ENCODE data around the gene CYREN.

The CYREN gene

DNA sequence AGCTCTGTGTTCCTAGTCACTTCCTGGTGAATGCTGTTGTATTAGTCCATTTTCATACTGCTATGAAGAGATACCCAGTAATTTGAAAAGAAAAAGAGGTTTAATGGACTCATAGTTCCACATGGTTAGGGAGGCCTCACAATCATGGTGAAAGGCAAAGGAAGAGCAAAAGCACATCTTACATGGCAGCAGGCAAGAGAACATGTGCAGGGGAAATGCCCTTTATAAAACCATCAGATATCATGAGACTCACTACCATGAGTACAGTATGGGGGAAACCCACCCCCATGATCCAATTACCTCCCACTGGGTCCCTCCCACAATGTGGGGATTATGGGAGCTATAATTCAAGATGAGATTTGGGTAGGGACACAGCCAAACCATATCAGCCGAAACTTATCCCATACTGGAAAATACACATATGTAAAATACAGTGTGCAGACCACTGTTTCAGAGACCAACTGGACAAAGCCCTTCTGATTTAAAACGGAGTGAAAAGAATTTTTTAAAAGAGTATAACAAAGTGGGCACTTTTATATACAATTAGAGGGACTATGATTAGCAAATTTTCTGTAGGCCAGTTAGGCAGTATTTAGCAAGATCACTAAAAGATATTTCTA is 8.0 kb downstream of the CYREN start:
- Histone ChIP-seq H4K5ac (ENCODE audit: low read length) (no peak overlapping the region), H3K36me3 (ENCODE audit: control insufficient read depth, insufficient read depth, low read length) (peaks cover 11% of the 10 kb centered on the region), H3K4ac (ENCODE audit: low read depth, low read length) (no peak overlapping the region)

DNA sequence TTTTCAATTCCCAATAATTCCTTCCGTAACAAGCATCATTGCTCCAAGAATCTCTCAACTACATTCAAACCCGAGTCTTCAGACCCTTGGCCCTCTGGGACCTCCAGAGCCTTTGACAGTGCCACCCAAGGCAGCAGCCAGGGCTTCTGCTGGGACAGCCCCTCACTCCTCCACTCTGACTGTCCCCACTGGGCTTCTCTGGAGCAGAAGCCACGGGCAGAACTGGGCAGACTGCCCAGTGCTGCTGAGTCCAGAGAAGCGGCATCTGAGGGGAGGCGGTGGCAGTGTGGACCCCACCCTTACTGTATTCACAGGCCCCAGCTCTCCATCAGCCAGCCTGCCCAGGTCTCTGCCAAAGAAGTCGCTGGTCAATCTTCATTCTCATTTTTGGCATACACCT is 8.8 kb downstream of the CYREN start:
- Histone ChIP-seq H2BK15ac (replicated peaks; ENCODE audit: low read depth) (no peak overlapping the region), H3K27ac (ENCODE audit: low read depth, low read length) (no peak overlapping the region), H4K5ac (ENCODE audit: low read length) (no peak overlapping the region), H3K4me2 (ENCODE audit: low read length) (no peak overlapping the region), H2BK5ac (ENCODE audit: low read length) (no peak overlapping the region), H3K36me3 (ENCODE audit: control insufficient read depth, insufficient read depth, low read length) (peaks cover 4% of the 10 kb centered on the region), H3K18ac (ENCODE audit: low read length) (peak overlapping the region; percentile 11), H3K4me1 (ENCODE audit: control insufficient read depth, low read depth, low read length) (peaks cover 5% of the 10 kb centered on the region), H3K27me3 (ENCODE audit: insufficient read depth, low read length, poor library complexity) (no peaks in the 10 kb centered on the region), H2BK120ac (ENCODE audit: low read depth, low read length) (no peak overlapping the region), H3K4ac (ENCODE audit: low read depth, low read length) (peak overlapping the region; percentile 49), H3K56ac (ENCODE audit: low read length) (peak overlapping the region; percentile 15), H4K8ac (ENCODE audit: low read depth, low read length) (no peak overlapping the region), H3K4me3 (ENCODE audit: low read length) (no peak overlapping the region), H3K9ac (ENCODE audit: low read length) (no peak overlapping the region), H2AK5ac (ENCODE audit: low read length) (peak overlapping the region; percentile 38), H3K79me1 (ENCODE audit: low read length) (no peaks in the 10 kb centered on the region), H3K23ac (ENCODE audit: low read length) (no peak overlapping the region), H3K79me2 (ENCODE audit: control insufficient read depth, insufficient read depth, low read length) (no peaks in the 10 kb centered on the region)
- WGBS (ENCODE audit: extremely low coverage, insufficient coverage, low lambda C conversion rate) = 100% methylated on average over 1 of the region's 6 CpGs
- no peak for DNase-seq

More for the DNA sequence above, 8.0 kb downstream of the CYREN start:
- Histone ChIP-seq H3K23ac (ENCODE audit: low read length) (no peak overlapping the region), H3K4me2 (ENCODE audit: low read length) (no peak overlapping the region), H3K18ac (ENCODE audit: low read length) (no peak overlapping the region), H2BK5ac (ENCODE audit: low read length) (no peak overlapping the region), H2AK5ac (ENCODE audit: low read length) (no peak overlapping the region), H2BK120ac (ENCODE audit: low read depth, low read length) (no peak overlapping the region), H3K27ac (ENCODE audit: low read depth, low read length) (no peak overlapping the region), H3K9ac (ENCODE audit: low read length) (no peak overlapping the region), H3K4me1 (ENCODE audit: control insufficient read depth, low read depth, low read length) (peaks cover 5% of the 10 kb centered on the region), H3K4me3 (ENCODE audit: low read length) (no peak overlapping the region), H4K8ac (ENCODE audit: low read depth, low read length) (no peak overlapping the region), H3K27me3 (ENCODE audit: insufficient read depth, low read length, poor library complexity) (no peaks in the 10 kb centered on the region), H3K56ac (ENCODE audit: low read length) (no peak overlapping the region), H3K79me1 (ENCODE audit: low read length) (peaks cover 5% of the 10 kb centered on the region), H2BK15ac (replicated peaks; ENCODE audit: low read depth) (no peak overlapping the region), H3K79me2 (ENCODE audit: control insufficient read depth, insufficient read depth, low read length) (no peaks in the 10 kb centered on the region)
- WGBS (ENCODE audit: extremely low coverage, insufficient coverage, low lambda C conversion rate) = no CpG with 5 or more reads among the region's 2 CpGs
- no peak for DNase-seq

DNA sequence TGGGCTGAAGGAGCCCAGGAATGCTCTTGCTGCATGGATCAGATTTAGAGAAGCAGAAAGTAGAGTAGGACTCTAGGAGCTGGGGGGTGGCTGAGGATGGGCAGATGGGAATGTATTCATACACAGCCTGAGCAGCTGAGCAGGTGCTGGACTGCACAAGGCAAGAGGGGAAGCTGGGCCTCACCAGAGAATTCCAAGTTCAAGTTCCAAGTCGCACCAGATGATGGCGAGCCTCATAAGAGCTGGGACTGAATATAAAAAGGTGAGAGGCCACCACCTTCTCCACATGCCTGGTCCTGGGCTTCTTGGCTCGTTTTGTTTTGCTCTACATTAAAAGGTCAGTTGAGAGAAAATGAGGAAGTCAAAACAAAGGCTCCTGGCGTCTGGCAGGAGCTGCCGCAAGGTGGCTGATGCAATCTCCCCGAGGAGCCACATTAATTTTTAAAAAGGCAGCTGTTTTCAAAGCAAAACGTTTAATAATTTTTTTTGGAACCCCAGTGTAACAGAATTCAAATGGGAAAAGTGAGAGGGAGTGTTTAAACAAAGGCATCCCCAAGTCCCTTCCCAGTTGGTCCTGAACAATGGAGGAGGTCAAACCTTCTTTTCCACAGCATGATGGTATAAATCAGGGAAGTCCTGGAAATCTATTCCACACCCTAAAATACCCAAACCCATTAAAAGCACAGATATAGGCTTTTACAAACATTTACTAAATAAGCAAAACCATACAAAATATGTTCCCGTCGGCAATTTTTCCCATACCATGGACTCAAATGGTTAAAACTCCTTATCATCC is 9.5 kb downstream of the CYREN start:
- no peak overlapping the region for H3K9ac ChIP-seq (ENCODE audit: low read length)
- H3K79me1 ChIP-seq (ENCODE audit: low read length) = no peaks in the 10 kb centered on the region
- H4K8ac ChIP-seq (ENCODE audit: low read depth, low read length) = no peak overlapping the region
- peaks cover 2% of the 10 kb centered on the region for H3K36me3 ChIP-seq (ENCODE audit: control insufficient read depth, insufficient read depth, low read length)
- H3K4me3 ChIP-seq (ENCODE audit: low read length) = no peak overlapping the region
- DNase-seq = peak; percentile 46
- H3K79me2 ChIP-seq (ENCODE audit: control insufficient read depth, insufficient read depth, low read length) = no peaks in the 10 kb centered on the region
- no peak overlapping the region for H2BK15ac ChIP-seq (replicated peaks; ENCODE audit: low read depth)
- H3K27me3 ChIP-seq (ENCODE audit: insufficient read depth, low read length, poor library complexity) = no peaks in the 10 kb centered on the region
- peak overlapping the region; percentile 58 for H2BK5ac ChIP-seq (ENCODE audit: low read length)
- peak overlapping the region; percentile 48 for H3K27ac ChIP-seq (ENCODE audit: low read depth, low read length)
- no peak overlapping the region for H3K4me2 ChIP-seq (ENCODE audit: low read length)
- no CpG with 5 or more reads among the region's 9 CpGs for WGBS (ENCODE audit: extremely low coverage, insufficient coverage, low lambda C conversion rate)
- H3K56ac ChIP-seq (ENCODE audit: low read length) = peak overlapping the region; percentile 71
- peak overlapping the region; percentile 13 for H3K18ac ChIP-seq (ENCODE audit: low read length)
- H2AK5ac ChIP-seq (ENCODE audit: low read length) = peak overlapping the region; percentile 38
- H2BK120ac ChIP-seq (ENCODE audit: low read depth, low read length) = no peak overlapping the region
- H3K4me1 ChIP-seq (ENCODE audit: control insufficient read depth, low read depth, low read length) = peaks cover 5% of the 10 kb centered on the region
- H3K23ac ChIP-seq (ENCODE audit: low read length) = no peak overlapping the region
- H3K4ac ChIP-seq (ENCODE audit: low read depth, low read length) = no peak overlapping the region
- no peak overlapping the region for H4K5ac ChIP-seq (ENCODE audit: low read length)

DNA sequence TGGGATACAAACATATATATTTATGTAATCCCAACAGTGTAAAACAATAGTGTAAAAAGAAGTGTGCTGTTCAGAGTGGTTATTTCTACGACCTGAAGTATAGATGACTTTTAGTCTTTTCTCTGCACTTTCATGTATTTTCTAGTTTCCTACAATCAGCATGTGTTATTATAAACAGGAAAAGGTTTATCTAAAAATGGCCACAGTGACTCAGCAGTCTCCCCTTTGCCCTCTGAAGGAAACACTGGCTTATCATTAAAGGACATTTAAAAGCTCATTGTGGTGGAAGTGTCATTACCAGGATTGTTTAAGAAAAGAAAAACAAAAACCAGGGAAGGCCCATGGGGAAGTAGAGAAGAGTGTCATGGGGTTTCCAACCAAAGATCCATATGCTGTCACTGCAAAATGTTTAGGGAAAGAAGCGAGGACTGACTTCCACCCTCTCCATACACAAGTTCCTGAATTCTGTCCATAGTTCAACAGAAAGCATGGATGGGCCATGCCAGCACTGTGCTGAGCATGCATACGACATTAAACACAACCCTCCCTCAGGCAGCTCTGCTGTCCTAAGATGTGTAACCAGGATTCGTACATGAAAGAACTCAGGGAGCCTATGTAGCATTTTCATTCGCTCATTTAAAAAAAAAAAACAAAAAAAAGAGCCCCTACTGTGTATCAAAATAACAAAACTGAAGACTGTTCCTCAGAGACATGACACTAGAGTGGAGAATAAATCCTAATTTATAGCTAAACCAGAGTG is 10.2 kb downstream of the CYREN start:
- Histone ChIP-seq H3K4me1 (ENCODE audit: control insufficient read depth, low read depth, low read length) (peaks cover 5% of the 10 kb centered on the region), H2BK15ac (replicated peaks; ENCODE audit: low read depth) (no peak overlapping the region), H2BK5ac (ENCODE audit: low read length) (peak overlapping the region; percentile 45), H3K56ac (ENCODE audit: low read length) (peak overlapping the region; percentile 71), H4K8ac (ENCODE audit: low read depth, low read length) (no peak overlapping the region), H3K18ac (ENCODE audit: low read length) (peak overlapping the region; percentile 13), H3K4me2 (ENCODE audit: low read length) (no peak overlapping the region), H3K4me3 (ENCODE audit: low read length) (no peak overlapping the region), H3K36me3 (ENCODE audit: control insufficient read depth, insufficient read depth, low read length) (peaks cover 2% of the 10 kb centered on the region), H3K79me1 (ENCODE audit: low read length) (no peaks in the 10 kb centered on the region), H3K9ac (ENCODE audit: low read length) (no peak overlapping the region), H2BK120ac (ENCODE audit: low read depth, low read length) (no peak overlapping the region), H3K4ac (ENCODE audit: low read depth, low read length) (no peak overlapping the region), H4K5ac (ENCODE audit: low read length) (no peak overlapping the region), H3K79me2 (ENCODE audit: control insufficient read depth, insufficient read depth, low read length) (no peaks in the 10 kb centered on the region), H2AK5ac (ENCODE audit: low read length) (no peak overlapping the region), H3K27me3 (ENCODE audit: insufficient read depth, low read length, poor library complexity) (no peaks in the 10 kb centered on the region), H3K23ac (ENCODE audit: low read length) (no peak overlapping the region), H3K27ac (ENCODE audit: low read depth, low read length) (peak overlapping the region; percentile 69)
- no CpG with 5 or more reads among the region's 5 CpGs for WGBS (ENCODE audit: extremely low coverage, insufficient coverage, low lambda C conversion rate)
- peak; percentile 34 for DNase-seq

DNA sequence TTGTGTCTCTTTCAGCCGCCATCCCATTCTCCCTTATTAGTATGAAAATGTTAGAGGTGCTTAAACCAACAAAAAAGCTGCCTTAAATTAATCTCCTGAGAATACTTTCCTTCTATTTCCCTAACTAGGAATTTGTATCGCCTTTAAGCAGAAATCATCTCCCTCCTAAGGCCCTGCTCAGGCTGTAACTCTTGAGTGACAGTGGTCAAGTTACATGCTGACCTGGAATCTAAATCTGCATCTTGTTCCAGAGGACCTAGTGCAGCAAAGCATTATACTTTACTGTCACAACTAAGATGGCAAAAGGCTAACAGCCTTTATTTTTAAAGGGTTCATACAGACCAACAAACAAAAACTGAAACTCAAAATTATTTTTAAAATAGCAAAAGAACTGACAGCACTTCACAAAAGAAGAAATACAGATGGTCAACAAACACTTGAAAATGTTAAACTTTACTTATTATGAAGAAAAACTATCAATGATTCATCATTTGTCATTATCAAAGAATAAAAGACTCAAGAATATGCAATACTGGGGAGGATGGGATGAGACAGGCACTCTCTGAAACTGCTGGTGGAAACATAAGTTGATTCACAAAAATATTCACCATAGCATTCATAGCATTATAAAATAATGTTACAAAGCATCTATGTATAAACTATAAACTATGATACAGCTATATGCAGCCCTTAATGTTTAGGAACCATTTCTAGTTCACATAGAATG is 11.0 kb downstream of the CYREN start:
- no peak overlapping the region for H3K4ac ChIP-seq (ENCODE audit: low read depth, low read length)
- H3K79me2 ChIP-seq (ENCODE audit: control insufficient read depth, insufficient read depth, low read length) = no peaks in the 10 kb centered on the region
- no CpG with 5 or more reads among the region's 2 CpGs for WGBS (ENCODE audit: extremely low coverage, insufficient coverage, low lambda C conversion rate)
- H3K23ac ChIP-seq (ENCODE audit: low read length) = no peak overlapping the region
- no peak overlapping the region for H3K56ac ChIP-seq (ENCODE audit: low read length)
- H3K4me2 ChIP-seq (ENCODE audit: low read length) = no peak overlapping the region
- peaks cover 5% of the 10 kb centered on the region for H3K4me1 ChIP-seq (ENCODE audit: control insufficient read depth, low read depth, low read length)
- no peak for DNase-seq
- no peak overlapping the region for H3K9ac ChIP-seq (ENCODE audit: low read length)
- peaks cover 2% of the 10 kb centered on the region for H3K36me3 ChIP-seq (ENCODE audit: control insufficient read depth, insufficient read depth, low read length)
- H2BK15ac ChIP-seq (replicated peaks; ENCODE audit: low read depth) = no peak overlapping the region
- H3K4me3 ChIP-seq (ENCODE audit: low read length) = no peak overlapping the region
- no peak overlapping the region for H2AK5ac ChIP-seq (ENCODE audit: low read length)
- no peak overlapping the region for H3K27ac ChIP-seq (ENCODE audit: low read depth, low read length)
- H2BK120ac ChIP-seq (ENCODE audit: low read depth, low read length) = no peak overlapping the region
- H3K18ac ChIP-seq (ENCODE audit: low read length) = no peak overlapping the region
- H3K79me1 ChIP-seq (ENCODE audit: low read length) = no peaks in the 10 kb centered on the region
- no peaks in the 10 kb centered on the region for H3K27me3 ChIP-seq (ENCODE audit: insufficient read depth, low read length, poor library complexity)
- no peak overlapping the region for H4K8ac ChIP-seq (ENCODE audit: low read depth, low read length)
- no peak overlapping the region for H2BK5ac ChIP-seq (ENCODE audit: low read length)
- H4K5ac ChIP-seq (ENCODE audit: low read length) = no peak overlapping the region

Measured in mesendoderm (in vitro differentiated cells).